Stimulated activated CD4-positive, alpha-beta T cell treated with anti-CD3 and anti-CD28 coated beads, Interleukin-15, amount 100 ng/mL, for 24 hours (primary cell): Measurements from ENCODE around the gene NPC1L1.
"Not testable (repeated sequence)": the region's sequence is repeated elsewhere in the genome, so short reads cannot be mapped to it uniquely, and the experiment has no call there.

Experiments
- DNase-seq: peaks from one replicate; pipeline ENCODE4 v3.0.0-alpha.2; 2020

The NPC1L1 gene

DNA sequence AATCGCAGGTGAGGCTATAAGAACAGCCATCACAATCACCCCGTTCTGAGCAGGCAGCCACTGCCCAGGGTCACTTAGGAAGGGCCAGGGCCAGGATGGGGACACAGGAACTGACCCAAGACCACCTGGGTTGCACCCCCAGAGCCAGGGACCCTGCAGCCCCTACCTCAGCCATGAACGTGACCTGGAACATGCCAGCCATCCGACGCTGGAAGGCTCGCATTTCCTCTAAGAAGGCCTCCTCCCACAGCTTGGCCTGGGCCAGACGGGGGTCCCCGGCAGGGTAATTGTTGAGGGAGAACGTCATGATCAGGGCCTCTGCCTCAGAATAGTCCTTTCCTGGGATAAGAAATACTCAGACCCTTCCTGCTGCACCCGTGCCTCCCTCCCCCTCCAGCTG, 5.0 kb downstream of the NPC1L1 start:
- DNase-seq, result no peak

GRCh38 chr7:44535348-44536064, 5.6 kb downstream of the NPC1L1 start:
- DNase-seq, result no peak

DNA sequence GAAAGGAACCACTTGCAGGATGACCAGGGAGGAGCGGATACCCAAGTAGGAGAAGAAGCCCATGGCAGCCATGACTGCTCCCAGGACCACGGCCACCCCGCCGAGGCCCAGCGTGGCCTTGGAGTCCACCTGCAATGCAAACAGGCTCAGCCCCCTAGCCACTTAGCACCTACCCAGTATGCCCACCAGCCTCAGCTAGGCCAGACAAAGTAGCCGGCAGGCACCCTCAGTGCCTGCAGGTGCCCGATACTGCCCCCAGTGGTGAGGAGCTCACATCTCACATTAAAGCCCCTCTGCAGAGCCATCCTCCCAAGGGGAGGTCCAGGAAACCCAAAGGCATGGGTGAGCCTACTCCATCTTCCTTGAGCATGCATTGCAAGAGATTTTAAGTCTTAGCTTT, 6.6 kb downstream of the NPC1L1 start:
- DNase-seq, result peak; percentile 70

DNA sequence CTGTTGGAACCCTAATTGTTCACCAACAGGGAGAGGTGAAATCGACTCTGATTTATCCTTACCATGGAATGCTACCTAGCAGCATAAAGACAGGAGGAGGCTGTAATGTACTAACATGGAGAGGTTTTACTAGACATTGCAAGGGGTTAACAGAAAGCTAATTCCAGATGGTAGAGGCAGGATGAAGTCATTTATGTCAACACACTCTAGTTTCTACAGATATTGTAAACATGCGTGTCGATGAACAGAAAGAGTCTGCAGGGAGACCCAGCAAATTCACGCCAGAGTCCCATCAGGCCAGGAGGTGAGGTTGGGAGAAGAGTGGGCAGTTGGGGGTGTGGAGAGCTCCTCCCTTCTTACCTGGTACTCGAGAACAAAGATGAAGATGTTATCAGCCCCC, 7.0 kb downstream of the NPC1L1 start:
- DNase-seq, result no peak

DNA sequence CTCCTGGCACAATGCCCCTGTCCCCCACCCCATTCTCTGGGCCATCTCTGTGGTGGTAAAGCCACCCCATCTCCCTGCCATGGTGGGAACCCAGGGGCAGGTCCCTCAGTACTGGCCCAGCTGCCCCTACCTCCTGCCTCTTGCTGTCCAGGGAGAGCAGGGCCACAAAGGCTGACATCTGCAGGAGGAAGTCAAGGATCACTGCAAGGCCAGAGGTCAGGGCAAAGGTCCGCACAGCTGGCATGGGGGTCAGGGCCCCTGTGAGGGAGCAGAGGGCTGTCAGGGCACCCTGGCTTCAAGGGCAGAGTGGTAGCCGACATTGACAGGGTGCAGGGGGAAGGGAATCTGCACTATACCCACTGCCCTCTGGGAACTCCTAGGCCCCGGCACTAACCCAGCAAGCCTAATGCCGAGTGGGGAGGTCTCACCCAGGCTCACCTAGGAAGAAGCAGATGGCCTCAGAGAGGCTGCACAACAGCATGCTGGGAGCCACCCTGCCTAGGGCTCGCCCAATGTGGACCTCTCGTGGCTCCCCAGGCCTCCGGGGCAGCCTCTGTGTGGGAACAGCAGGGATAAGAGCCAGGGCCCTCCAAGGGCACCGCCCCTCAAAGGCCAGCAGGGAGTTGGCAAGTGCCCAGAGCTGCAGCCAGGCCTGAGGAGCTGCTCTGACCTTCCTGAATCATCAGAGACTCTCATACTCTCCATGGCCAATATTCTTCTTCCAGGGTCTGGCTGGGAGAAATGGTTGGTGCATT, 7.7 kb downstream of the NPC1L1 start:
- DNase-seq, result no peak

DNA sequence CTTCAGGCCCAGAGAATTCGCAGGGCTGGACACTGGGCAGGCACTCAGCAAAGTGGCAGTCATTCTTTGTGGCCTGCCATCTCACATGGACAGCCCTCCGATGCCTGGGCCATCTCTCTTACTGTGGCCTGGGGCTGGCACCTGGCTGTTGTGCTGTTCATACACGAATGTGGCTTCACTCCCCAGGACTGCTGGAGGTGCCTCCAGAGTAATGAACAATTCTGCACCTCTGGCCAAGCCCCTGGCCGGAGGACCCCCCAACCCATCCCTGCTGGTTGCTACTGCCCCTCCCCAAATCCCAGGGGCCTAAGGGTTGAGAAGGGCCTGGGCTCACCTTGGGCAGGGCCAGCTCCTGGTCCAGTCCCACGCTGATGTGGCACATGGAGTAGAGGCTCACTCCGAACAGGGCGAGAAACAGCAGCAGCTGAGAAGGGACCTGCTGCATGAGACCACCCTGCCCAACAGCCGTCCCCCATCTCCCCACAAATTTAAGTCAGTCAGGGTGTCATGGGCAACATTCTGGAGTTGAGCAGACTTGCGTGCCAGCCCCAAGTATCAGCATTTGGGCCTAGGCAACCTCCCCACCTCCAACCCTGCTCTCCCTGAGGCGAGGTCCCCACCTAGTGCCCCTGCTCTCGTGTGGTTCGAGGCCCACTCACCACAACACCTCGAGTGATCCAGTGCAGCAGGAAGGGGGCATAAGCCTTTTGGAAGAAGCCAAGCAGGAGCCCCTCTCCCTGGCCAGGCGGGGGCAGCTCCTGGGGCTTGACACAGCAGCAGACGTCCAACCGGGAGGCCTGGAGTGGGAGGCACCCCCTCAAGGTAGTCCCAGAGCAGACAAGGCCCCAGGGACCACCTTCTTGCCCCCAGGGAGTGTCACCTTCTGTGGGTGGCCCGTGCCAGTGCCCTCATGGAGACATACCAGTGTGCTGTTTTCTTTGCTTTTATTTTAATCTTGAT, 9.4 kb downstream of the NPC1L1 start:
- DNase-seq, result no peak

- no peak for DNase-seq
Measured at GRCh38 chr7:44530990-44531389, 10.1 kb downstream of the NPC1L1 start.

GRCh38 chr7:44524811-44525388, 16.2 kb downstream of the NPC1L1 start:
- DNase-seq, result no peak

- DNase-seq, result no peak
Measured at GRCh38 chr7:44522315-44522714, 18.8 kb downstream of the NPC1L1 start.

- no peak for DNase-seq
Measured at GRCh38 chr7:44521347-44522095, 19.6 kb downstream of the NPC1L1 start.

DNA sequence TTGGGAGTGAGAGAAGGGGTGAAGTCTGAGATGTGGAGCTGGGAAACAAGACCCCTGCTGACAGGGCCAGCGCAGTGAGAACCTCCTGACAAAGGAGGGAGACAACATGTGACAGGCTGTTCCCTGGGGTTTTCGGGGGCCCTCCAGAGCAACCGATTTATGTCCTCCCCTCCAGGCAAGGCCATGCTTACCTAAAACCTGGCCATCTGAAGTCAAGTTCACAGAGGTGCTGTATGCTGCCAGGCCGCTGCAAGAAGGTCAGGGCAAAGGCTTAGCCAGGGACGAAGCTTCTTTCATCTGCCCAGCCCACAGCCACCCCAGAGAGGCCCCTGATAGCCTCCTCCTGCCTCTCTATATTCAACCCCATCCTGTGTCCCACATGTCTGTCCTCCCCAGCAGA, 20.6 kb downstream of the NPC1L1 start:
- DNase-seq, result no peak

GRCh38 chr7:44519546-44519945, 21.6 kb downstream of the NPC1L1 start:
- DNase-seq, result no peak

DNA sequence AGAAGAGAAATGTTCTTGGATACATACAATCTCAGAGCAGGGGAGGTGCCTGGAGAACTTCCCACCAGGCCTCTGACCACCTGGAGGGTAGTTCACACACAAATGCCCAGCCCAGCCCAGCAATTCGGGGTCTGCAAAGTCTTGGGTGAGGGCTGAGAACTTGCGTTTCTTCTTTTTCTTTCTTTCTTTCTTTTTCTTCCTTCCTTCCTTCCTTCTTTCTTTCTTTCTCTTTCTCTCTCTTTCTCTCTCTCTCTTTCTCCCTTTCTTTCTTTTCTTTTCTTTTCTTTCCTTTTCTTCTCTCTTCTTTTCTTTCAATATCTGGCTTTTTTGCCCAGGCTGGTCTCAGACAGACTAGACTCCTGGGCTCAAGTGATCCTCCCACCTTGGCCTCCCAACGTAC, 22.4 kb downstream of the NPC1L1 start:
- DNase-seq, result no peak

- DNase-seq, result no peak
Measured at GRCh38 chr7:44517175-44517574, 24.0 kb downstream of the NPC1L1 start.

DNA sequence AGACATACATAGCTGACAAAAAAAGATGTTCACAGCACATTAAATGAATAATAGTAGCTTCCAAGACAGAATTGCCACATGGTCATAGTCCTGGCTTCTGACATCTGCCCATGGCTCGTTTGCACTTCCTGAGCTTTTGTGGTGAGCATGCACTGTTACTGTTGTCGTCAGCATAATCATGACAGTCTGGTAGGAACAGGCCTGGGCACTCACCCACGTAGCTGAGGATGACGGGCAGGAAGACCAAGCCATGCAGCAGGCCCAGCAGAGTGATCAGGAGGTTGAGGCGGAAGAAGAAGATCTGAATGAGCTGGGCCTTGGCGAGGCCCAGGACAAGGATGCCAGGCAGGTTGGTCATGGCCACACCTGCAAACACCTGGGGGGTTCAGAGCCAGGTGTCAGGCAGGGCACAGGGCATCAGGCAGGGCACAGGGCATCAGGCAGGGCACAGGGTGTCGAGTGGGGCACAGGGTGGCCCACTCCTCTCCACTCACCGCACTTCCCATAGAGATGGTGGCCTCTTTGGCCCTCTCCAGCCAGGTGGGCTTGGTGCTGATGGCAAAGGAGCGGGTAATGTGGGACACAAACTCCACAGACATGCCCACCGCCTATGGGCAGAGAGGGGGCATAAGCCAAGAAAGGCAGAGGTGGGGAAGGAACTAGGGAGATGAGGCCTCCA, 25.4 kb downstream of the NPC1L1 start:
- DNase-seq, result no peak

DNA sequence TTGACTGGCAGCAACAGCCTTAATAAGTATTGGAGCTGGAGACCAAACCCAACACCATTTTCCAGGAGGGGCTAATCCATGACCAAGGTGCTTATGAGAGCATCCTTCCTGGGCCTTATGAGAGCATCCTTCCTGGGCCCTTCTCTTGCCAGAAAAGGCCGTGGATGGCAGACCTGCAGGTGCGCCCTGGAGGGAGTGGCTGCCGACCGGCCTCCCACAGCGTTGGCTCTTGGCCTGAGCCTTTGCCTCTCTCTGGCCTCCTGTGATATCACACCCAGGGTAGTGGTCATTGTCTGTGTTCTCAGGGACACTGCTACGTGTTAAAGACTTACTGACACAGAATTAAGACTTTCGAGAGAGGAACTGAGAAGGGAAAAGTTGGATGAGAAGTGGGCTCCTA, 28.4 kb downstream of the NPC1L1 start:
- no peak for DNase-seq

DNA sequence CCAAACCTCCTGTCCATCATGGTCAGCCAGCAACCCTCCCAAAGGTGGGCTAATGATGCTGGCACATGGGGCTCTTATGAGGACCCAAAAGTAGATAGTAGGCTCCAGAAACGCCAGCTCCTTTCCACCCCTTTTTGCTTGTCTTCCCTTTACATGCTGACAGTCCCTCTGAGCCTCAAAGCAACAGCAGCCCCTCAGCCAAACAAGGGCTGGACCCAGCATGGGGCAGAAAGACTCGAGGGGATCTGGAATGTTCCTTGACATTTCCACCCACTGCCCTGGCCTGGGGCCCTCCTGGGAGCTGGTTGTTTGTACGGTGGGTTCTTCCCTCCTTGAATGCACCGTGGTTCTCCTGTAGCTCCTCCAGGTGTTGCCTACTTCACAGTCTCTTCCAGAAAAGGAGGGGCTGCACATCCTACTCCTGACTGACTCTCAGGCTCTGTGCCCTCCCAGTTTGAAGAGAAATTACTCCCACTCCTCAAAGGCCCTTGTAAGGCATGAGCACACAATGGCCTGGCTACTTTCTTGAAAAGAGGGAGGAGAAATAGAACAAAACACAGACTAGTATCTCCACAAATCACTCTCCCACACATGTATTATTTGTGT, 29.2 kb downstream of the NPC1L1 start:
- no peak for DNase-seq

DNA sequence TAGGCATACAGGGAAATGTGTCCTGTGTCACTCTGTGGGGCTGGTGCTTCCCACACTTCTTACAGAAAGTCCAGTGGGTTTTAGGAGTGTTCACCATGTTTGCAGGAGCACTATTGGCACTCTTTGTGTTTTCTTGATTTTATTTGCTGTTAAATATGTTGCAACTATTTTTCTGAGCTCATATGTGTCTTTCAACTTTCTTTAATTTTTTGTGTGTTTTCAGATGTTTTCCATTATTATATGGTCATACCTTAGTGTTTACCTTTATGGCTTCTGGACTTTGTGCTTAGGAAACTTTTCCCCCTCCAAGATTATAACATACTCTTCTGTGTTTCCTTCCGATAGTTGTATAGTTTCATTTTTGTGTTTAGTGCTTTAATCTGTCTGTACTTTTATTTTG, 29.9 kb downstream of the NPC1L1 start:
- no peak for DNase-seq

DNA sequence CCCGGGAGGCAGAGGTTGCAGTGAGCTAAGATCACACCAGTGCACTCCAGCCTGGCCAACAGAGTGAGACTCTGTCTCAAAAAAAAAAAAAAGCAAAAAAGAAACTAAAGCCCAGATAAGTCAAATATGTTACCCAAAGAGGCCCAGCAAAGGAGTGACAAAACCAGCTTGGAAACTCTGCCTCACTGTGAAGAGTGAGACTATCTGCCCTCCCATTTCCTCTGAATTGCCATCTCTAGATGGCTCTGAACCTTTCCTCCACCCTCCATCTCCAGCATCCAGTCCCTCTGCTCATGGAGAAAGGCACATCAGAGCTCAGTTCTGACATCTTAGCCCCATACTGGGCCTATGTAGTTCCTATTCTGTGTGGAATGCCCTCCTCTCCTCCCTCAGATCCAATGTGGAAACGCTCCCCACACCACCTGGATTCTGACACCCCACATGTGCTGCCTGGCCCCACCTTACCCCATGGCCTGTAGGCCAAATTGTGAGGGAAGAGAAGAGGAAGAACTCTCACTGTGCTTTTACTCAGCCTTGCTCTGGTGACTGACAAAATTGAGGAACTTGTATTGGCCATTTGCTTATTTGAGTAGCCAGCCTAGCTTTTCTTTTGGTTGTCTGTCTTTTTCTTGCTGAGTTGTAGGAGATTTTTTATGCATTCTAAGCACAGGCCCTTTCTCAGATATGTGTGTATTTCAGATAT, 32.7 kb downstream of the NPC1L1 start:
- DNase-seq, result peak; percentile 31

- DNase-seq, result not testable (repeated sequence)
Measured at GRCh38 chr7:44506592-44507288, 34.4 kb downstream of the NPC1L1 start.
